GM18951 (cell line): Measurements from ENCODE around the gene TMLHE.
"Not testable (repeated sequence)": the region's sequence is repeated elsewhere in the genome, so short reads cannot be mapped to it uniquely, and the experiment has no call there.

Experiments
- POLR2A ChIP-seq: IDR thresholded peaks from 4 replicates; pipeline ENCODE4 v1.6.1; 2011; ENCODE audit warnings: mild to moderate bottlenecking; ENCODE audit not compliant: insufficient read length, insufficient read depth; ENCODE audit errors: extremely low read depth
- in situ Hi-C: fragments of 300-500 bp; cut with MboI; formaldehyde crosslinking; loops from one replicate; pipeline ENCODE4 v1.12.0; 2022; ENCODE audit warnings: low sequenced_read_pairs, mixed read lengths, inconsistent platforms; ENCODE audit not compliant: unreplicated experiment

The TMLHE gene

GRCh38 chrX:155577682-155578081 is 35.1 kb downstream of the TMLHE start:
- in situ Hi-C loops = no loop called here
- TF ChIP-seq POLR2A = no peak

- in situ Hi-C loops = no loop called here
- TF ChIP-seq POLR2A = no peak
Measured at GRCh38 chrX:155563099-155563498, 49.7 kb downstream of the TMLHE start.

GRCh38 chrX:155544881-155545280 is 67.9 kb downstream of the TMLHE start:
- in situ Hi-C loops = no loop called here
- TF ChIP-seq POLR2A = no peak

GRCh38 chrX:155535866-155536265 is 76.9 kb downstream of the TMLHE start:
- no peak for TF ChIP-seq POLR2A
- in situ Hi-C loops = no loop called here

GRCh38 chrX:155534800-155535199 is 78.0 kb downstream of the TMLHE start:
- TF ChIP-seq POLR2A = no peak
- in situ Hi-C loops = no loop called here

- in situ Hi-C loops = not testable (repeated sequence)
Measured at GRCh38 chrX:155527023-155527422, 85.7 kb downstream of the TMLHE start.

GRCh38 chrX:155514225-155514624 is 98.5 kb downstream of the TMLHE start:
- no peak for TF ChIP-seq POLR2A
- in situ Hi-C loops = no loop called here

- in situ Hi-C loops = no loop called here
Measured at GRCh38 chrX:155505296-155505695, 107.5 kb downstream of the TMLHE start.

GRCh38 chrX:155495134-155495533 is 117.6 kb downstream of the TMLHE start:
- in situ Hi-C loops = not testable (repeated sequence)

More at GRCh38 chrX:155505296-155505695, 107.5 kb downstream of the TMLHE start:
- TF ChIP-seq POLR2A = no peak

- in situ Hi-C loops = not testable (repeated sequence)
Measured at GRCh38 chrX:155491421-155491820, 121.3 kb downstream of the TMLHE start.

- in situ Hi-C loops = not testable (repeated sequence)
Measured at GRCh38 chrX:155477136-155477535, 135.6 kb downstream of the TMLHE start.

- in situ Hi-C loops = not testable (repeated sequence)
Measured at GRCh38 chrX:155466269-155466938, 146.3 kb downstream of the TMLHE start.

- in situ Hi-C loops = not testable (repeated sequence)
Measured at GRCh38 chrX:155460501-155460900, 152.3 kb downstream of the TMLHE start.

GRCh38 chrX:155458471-155458870 is 154.3 kb downstream of the TMLHE start, which contains the start of gene F8A3:
TSS of gene F8A3 (minus strand) at chrX:155458620. CDS start at chrX:155458600, 20 bp downstream.
- in situ Hi-C loops = not testable (repeated sequence)

GRCh38 chrX:155457761-155458447 is 154.8 kb downstream of the TMLHE start:
- in situ Hi-C loops = not testable (repeated sequence)
